Fibroblast of the aortic adventitia (primary cell): Measurements from ENCODE around the gene B4GALT7. TPM values are rescaled to one million over a fixed set of nuclear protein-coding genes. Genes with fewer than 3 reads are reported as not detected.
A peak's percentile ranks its signal among the peaks of the same experiment; 100 is the strongest.

ENCODE experiments used
- DNase-seq: peaks from one replicate; pipeline ENCODE4 v3.0.0-alpha.2; 2010; ENCODE audit warnings: low read depth
- H3K4me3 ChIP-seq: 2 replicates; pipeline ENCODE4 v1.5.1; 2011; ENCODE audit warnings: low read depth, mild to moderate bottlenecking, control low read depth, low read length, moderate library complexity
- total RNA-seq: library from RNA; depleted of rRNA; stranded (reverse); fragments of >200 nt; gene quantifications from 2 replicates; pipeline ENCODE4 v1.2.3, GENCODE V29; 2012; ENCODE audit warnings: low replicate concordance
- TF ChIP-seq, protein P1 (sequence below): IDR thresholded peaks from 2 replicates; pipeline ENCODE4 v1.5.1; 2011; ENCODE audit warnings: mild to moderate bottlenecking, low read length, control low read depth, inconsistent platforms; ENCODE audit not compliant: insufficient read depth

Gene B4GALT7
- total RNA-seq, 1 donor: 21.5 TPM

GRCh38 chr5:177607452-177608192, 7.7 kb downstream of the B4GALT7 start:
- no peak overlapping the region for H3K4me3 ChIP-seq
- TF ChIP-seq, protein P1, sequence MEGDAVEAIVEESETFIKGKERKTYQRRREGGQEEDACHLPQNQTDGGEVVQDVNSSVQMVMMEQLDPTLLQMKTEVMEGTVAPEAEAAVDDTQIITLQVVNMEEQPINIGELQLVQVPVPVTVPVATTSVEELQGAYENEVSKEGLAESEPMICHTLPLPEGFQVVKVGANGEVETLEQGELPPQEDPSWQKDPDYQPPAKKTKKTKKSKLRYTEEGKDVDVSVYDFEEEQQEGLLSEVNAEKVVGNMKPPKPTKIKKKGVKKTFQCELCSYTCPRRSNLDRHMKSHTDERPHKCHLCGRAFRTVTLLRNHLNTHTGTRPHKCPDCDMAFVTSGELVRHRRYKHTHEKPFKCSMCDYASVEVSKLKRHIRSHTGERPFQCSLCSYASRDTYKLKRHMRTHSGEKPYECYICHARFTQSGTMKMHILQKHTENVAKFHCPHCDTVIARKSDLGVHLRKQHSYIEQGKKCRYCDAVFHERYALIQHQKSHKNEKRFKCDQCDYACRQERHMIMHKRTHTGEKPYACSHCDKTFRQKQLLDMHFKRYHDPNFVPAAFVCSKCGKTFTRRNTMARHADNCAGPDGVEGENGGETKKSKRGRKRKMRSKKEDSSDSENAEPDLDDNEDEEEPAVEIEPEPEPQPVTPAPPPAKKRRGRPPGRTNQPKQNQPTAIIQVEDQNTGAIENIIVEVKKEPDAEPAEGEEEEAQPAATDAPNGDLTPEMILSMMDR: peak; percentile 96
- DNase-seq: peak; percentile 76

DNA sequence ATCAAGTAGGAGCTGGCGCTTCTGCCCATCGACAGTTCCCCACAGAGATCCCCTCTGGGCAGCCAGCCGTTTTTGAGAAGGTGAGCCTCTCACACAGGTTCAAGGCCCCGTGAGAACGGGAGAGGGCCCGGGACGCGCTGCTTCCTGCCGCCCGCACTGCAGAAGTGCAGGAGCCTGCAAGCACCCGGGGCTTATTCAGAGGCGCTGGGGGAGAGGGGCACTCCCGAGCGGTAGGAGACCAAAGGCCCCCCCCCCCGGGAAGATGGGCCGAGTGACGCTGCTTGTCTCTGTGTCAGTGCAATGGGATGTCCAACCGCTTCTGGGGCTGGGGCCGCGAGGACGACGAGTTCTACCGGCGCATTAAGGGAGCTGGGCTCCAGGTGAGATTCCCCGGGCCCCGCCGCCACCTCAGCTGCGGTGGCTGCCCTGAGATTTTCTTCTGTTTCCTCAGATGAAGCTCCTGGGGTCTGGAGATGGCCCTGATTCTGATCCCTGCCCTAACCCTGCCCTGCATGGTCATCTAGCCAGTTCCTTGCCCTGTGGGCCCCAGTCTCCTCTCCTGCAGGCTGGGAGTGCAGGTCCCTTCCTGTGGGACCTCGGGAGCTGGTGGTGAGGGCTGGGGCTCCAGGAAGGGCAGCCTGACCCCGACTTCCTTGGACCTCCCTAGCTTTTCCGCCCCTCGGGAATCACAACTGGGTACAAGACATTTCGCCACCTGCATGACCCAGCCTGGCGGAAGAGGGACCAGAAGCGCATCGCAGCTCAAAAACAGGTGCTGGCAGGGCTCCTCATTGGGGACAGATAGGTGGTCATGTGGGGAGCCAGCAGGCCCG, 8.5 kb downstream of the B4GALT7 start:
- DNase-seq: no peak
- H3K4me3 ChIP-seq: no peak overlapping the region
- TF ChIP-seq, protein P1: no peak

GRCh38 chr5:177609076-177610059, 9.4 kb downstream of the B4GALT7 start:
- DNase-seq: no peak
- no peak overlapping the region for H3K4me3 ChIP-seq
- TF ChIP-seq, protein P1: no peak

GRCh38 chr5:177610131-177610769, 10.3 kb downstream of the B4GALT7 start:
- TF ChIP-seq, protein P1: no peak

DNA sequence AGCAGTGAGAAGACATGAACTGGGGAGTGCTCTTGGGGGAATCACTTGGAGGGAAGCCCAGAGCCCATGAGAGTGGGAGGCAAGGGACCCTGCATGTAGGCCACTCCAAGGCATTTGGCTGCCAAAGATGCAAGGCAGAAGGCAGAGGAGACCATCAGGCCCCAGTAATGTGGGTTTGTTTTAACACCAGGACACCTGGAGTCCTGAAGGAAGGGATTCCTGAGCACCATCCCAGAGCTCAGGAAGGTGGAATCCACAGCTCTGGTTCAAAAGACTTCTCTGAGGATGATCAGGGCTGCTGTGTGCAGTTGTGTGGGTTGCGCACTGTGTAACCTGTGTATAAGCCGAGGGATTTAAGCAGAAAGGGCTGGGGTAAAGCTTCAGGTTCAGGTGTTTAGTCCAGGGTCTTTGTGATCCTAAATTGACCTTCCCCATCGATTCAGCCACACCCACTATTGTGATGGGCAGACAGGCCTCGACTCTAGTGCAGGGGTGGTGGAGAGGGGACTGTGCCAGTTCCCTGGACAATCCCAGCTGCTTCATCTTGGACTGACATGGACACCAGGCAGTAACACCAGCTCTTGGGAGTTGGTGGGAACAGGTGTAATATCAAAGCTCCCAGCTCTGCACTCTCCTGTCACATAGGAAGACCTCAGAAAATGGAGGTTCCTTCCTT, 11.0 kb downstream of the B4GALT7 start:
- TF ChIP-seq, protein P1: no peak
- no peak for DNase-seq
- no peak overlapping the region for H3K4me3 ChIP-seq

More at GRCh38 chr5:177610131-177610769, 10.3 kb downstream of the B4GALT7 start:
- DNase-seq: no peak
- no peak overlapping the region for H3K4me3 ChIP-seq
